Measurements from ENCODE around the gene TET2.

TET2 gene

DNA sequence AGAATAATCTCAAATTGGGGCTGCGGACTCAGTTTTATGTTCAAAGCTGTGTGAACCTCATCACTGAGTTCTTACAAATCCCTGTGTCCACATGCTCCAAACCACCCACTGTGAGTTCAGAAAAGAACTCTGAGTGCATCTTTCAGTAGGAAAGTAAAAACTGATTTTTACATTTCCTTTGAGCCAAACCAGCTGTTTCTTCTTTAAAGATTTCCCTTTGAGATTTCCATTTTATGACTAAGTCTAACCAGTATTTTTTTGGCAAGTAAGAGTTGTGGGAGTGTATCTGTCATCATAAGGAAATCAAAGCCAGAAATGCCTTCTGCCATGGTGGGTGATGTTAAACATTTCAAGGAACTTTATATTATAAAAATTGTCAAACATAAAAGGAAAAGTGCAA lies 100.0 kb downstream of the TET2 start:
- no peaks in the 10 kb centered on the region for H3K27me3 Mint-ChIP-seq
- no peaks in the 10 kb centered on the region for H3K9me3 Mint-ChIP-seq
- peaks cover 12 to 28% of the 10 kb centered on the region in 2 donors for H3K36me3 Mint-ChIP-seq
- no peak overlapping the region for H3K4me3 Mint-ChIP-seq
- no peak for ATAC-seq (replicated peaks)
- DNase-seq = no peak
- no peak overlapping the region for H3K27ac Mint-ChIP-seq
- peaks cover 3 to 6% of the 10 kb centered on the region in 2 donors for H3K4me1 Mint-ChIP-seq

- Mint-ChIP-seq H3K4me3 (no peak overlapping the region), H3K36me3 (peaks cover 18 to 36% of the 10 kb centered on the region in 2 donors)
Measured at GRCh38 chr4:105248613-105249012, 101.9 kb downstream of the TET2 start.

GRCh38 chr4:105257817-105258495 lies 111.3 kb downstream of the TET2 start:
- H3K27ac Mint-ChIP-seq = no peak overlapping the region
- H3K36me3 Mint-ChIP-seq = peaks cover 29 to 51% of the 10 kb centered on the region in 2 donors
- no peak for ATAC-seq (replicated peaks)
- H3K4me3 Mint-ChIP-seq = no peak overlapping the region
- peaks cover 0 to 1% of the 10 kb centered on the region in 2 donors for H3K9me3 Mint-ChIP-seq
- no peak for DNase-seq
- H3K4me1 Mint-ChIP-seq = no peaks in the 10 kb centered on the region
- no peaks in the 10 kb centered on the region for H3K27me3 Mint-ChIP-seq

More at GRCh38 chr4:105248613-105249012, 101.9 kb downstream of the TET2 start:
- ATAC-seq (replicated peaks) (peak; percentile 39 to 41), DNase-seq (no peak)
- H3K4me1 Mint-ChIP-seq = peaks cover 3 to 6% of the 10 kb centered on the region in 2 donors
- H3K27ac Mint-ChIP-seq = peak overlapping the region; percentile 43
- peaks cover 0 to 3% of the 10 kb centered on the region in 2 donors for H3K9me3 Mint-ChIP-seq
- no peaks in the 10 kb centered on the region for H3K27me3 Mint-ChIP-seq

GRCh38 chr4:105265689-105266088 lies 119.0 kb downstream of the TET2 start:
- no peak for DNase-seq
- ATAC-seq (replicated peaks) = no peak
- Mint-ChIP-seq H3K4me1 (peaks cover 2 to 3% of the 10 kb centered on the region in 2 donors), H3K4me3 (no peak overlapping the region), H3K27me3 (no peaks in the 10 kb centered on the region), H3K27ac (no peak overlapping the region), H3K36me3 (peaks cover 46 to 62% of the 10 kb centered on the region in 2 donors), H3K9me3 (no peaks in the 10 kb centered on the region)

- H3K4me1 Mint-ChIP-seq = peaks cover 3 to 9% of the 10 kb centered on the region in 2 donors
- no peak for ATAC-seq (replicated peaks)
- peaks cover 56 to 71% of the 10 kb centered on the region in 2 donors for H3K36me3 Mint-ChIP-seq
- DNase-seq = no peak
- no peaks in the 10 kb centered on the region for H3K27me3 Mint-ChIP-seq
- no peak overlapping the region for H3K27ac Mint-ChIP-seq
- H3K9me3 Mint-ChIP-seq = no peaks in the 10 kb centered on the region
- no peak overlapping the region for H3K4me3 Mint-ChIP-seq
Measured at GRCh38 chr4:105267280-105267679, 120.6 kb downstream of the TET2 start.

DNA sequence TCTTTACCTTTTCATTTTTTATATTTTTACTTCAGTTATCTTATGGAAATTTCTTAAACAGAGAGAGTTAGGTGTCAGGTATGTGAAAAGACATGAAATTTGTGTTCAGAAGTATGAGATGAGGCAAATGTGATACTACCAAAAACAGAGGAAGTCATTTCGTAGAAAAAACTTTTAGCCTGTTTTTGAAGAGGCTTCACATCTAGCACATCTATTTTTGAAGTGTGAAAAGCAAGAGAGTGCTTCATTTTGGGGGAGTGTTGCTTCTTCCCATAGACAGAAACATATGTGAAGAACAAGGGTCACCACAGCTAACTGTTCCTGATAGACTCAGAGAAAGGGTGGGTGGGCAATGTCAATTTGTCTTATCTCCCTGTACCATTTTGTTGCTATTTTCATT lies 125.3 kb downstream of the TET2 start:
- H3K9me3 Mint-ChIP-seq = no peaks in the 10 kb centered on the region
- no peak for ATAC-seq (replicated peaks)
- H3K4me3 Mint-ChIP-seq = no peak overlapping the region

DNA sequence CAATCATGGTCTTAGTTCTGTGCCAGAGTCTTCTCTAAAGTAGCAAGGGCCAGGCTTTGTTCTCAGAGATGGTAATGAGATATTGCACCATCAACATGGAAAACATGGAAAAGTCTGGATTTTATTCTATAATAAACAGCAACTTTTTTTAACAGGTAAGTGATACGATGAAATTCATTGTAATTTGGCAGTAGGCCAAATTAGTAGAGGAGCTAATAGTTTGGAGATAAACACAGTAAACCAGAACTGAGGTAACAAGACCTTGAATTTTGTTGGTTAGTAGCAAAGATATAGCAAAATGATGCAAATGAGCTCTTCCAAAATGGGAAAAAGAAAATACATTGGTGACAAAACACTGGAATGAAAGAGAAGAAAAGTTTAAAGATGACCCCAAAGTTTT lies 126.6 kb downstream of the TET2 start:
- H3K4me1 Mint-ChIP-seq = peaks cover 4 to 16% of the 10 kb centered on the region in 2 donors
- no peak overlapping the region for H3K4me3 Mint-ChIP-seq
- DNase-seq (no peak), ATAC-seq (replicated peaks) (no peak)
- no peaks in the 10 kb centered on the region for H3K27me3 Mint-ChIP-seq
- H3K27ac Mint-ChIP-seq = no peak overlapping the region
- H3K9me3 Mint-ChIP-seq = no peaks in the 10 kb centered on the region
- peaks cover 58 to 66% of the 10 kb centered on the region in 2 donors for H3K36me3 Mint-ChIP-seq

More for the DNA sequence above, 125.3 kb downstream of the TET2 start:
- DNase-seq = no peak
- Mint-ChIP-seq H3K27ac (no peak overlapping the region), H3K4me1 (peaks cover 4 to 16% of the 10 kb centered on the region in 2 donors), H3K36me3 (peaks cover 59 to 68% of the 10 kb centered on the region in 2 donors), H3K27me3 (no peaks in the 10 kb centered on the region)

DNA sequence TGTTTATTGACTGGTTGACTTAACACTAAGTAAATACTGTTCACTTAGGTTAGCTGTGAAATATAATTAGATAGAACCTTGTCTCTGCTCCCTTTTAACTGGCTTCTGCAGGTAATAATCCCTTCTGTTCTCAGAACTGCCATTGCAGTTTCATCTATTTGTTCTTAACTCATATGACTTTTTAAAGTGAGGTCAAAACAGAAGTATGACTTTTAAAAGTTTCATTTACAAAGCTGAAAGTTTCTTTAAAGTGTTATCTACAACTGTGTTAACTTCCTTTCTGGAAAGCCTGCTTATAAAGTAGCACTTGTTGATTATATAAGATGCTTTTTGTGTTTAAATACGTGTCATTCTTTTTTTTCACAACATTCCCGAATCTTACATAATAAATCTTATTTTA lies 127.4 kb downstream of the TET2 start:
- Mint-ChIP-seq H3K27ac (no peak overlapping the region), H3K9me3 (no peaks in the 10 kb centered on the region), H3K4me1 (peaks cover 4 to 16% of the 10 kb centered on the region in 2 donors), H3K4me3 (no peak overlapping the region), H3K36me3 (peaks cover 58 to 66% of the 10 kb centered on the region in 2 donors), H3K27me3 (no peaks in the 10 kb centered on the region)
- no peak for DNase-seq
- no peak for ATAC-seq (replicated peaks)

DNA sequence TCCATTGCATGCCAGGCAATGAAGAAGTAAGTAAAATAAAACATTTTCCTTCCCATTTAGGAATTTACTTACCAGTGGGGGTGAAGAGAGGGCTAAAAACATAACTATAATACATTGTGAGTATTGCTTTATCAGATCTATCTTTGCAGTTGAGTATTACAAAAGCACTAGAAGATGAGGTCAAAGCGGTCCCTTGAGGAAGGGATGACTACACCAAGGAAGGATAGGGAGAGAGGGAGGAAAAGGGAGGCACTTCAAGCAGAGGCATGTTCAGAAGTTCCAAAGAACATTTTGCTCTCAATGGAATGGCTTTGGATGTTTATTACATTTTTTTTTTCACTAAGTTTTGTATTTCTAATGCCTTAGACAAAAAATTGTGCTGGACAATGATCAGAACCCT lies 127.8 kb downstream of the TET2 start:
- H3K4me3 Mint-ChIP-seq = no peak overlapping the region
- H3K36me3 Mint-ChIP-seq = peaks cover 57 to 63% of the 10 kb centered on the region in 2 donors
- no peak overlapping the region for H3K27ac Mint-ChIP-seq
- no peak for DNase-seq
- no peak for ATAC-seq (replicated peaks)
- H3K4me1 Mint-ChIP-seq = peaks cover 4 to 16% of the 10 kb centered on the region in 2 donors
- H3K27me3 Mint-ChIP-seq = no peaks in the 10 kb centered on the region
- H3K9me3 Mint-ChIP-seq = no peaks in the 10 kb centered on the region

GRCh38 chr4:105276361-105277104 lies 129.9 kb downstream of the TET2 start:
- Mint-ChIP-seq H3K27ac (no peak overlapping the region), H3K27me3 (no peaks in the 10 kb centered on the region), H3K36me3 (peaks cover 38 to 47% of the 10 kb centered on the region in 2 donors), H3K4me1 (peaks cover 4 to 7% of the 10 kb centered on the region in 2 donors), H3K4me3 (no peak overlapping the region), H3K9me3 (no peaks in the 10 kb centered on the region)
- DNase-seq = no peak
- no peak for ATAC-seq (replicated peaks)

DNA sequence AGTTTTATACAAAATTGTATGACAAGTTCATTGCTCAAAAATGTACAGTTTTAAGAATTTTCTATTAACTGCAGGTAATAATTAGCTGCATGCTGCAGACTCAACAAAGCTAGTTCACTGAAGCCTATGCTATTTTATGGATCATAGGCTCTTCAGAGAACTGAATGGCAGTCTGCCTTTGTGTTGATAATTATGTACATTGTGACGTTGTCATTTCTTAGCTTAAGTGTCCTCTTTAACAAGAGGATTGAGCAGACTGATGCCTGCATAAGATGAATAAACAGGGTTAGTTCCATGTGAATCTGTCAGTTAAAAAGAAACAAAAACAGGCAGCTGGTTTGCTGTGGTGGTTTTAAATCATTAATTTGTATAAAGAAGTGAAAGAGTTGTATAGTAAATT lies 131.0 kb downstream of the TET2 start:
- DNase-seq = no peak
- no peak overlapping the region for H3K27ac Mint-ChIP-seq
- no peak for ATAC-seq (replicated peaks)
- H3K4me3 Mint-ChIP-seq = no peak overlapping the region
- peaks cover 4 to 7% of the 10 kb centered on the region in 2 donors for H3K4me1 Mint-ChIP-seq
- H3K9me3 Mint-ChIP-seq = peaks cover 0 to 2% of the 10 kb centered on the region in 2 donors
- H3K27me3 Mint-ChIP-seq = no peaks in the 10 kb centered on the region
- peaks cover 32 to 36% of the 10 kb centered on the region in 2 donors for H3K36me3 Mint-ChIP-seq

- H3K27ac Mint-ChIP-seq = no peak overlapping the region
- peaks cover 0 to 2% of the 10 kb centered on the region in 2 donors for H3K9me3 Mint-ChIP-seq
- ATAC-seq (replicated peaks) (no peak), DNase-seq (no peak)
- H3K36me3 Mint-ChIP-seq = peaks cover 26 to 28% of the 10 kb centered on the region in 2 donors
- no peak overlapping the region for H3K4me3 Mint-ChIP-seq
- no peaks in the 10 kb centered on the region for H3K27me3 Mint-ChIP-seq
- H3K4me1 Mint-ChIP-seq = peaks cover 4 to 7% of the 10 kb centered on the region in 2 donors
Measured at GRCh38 chr4:105279314-105279713, 132.6 kb downstream of the TET2 start.

DNA sequence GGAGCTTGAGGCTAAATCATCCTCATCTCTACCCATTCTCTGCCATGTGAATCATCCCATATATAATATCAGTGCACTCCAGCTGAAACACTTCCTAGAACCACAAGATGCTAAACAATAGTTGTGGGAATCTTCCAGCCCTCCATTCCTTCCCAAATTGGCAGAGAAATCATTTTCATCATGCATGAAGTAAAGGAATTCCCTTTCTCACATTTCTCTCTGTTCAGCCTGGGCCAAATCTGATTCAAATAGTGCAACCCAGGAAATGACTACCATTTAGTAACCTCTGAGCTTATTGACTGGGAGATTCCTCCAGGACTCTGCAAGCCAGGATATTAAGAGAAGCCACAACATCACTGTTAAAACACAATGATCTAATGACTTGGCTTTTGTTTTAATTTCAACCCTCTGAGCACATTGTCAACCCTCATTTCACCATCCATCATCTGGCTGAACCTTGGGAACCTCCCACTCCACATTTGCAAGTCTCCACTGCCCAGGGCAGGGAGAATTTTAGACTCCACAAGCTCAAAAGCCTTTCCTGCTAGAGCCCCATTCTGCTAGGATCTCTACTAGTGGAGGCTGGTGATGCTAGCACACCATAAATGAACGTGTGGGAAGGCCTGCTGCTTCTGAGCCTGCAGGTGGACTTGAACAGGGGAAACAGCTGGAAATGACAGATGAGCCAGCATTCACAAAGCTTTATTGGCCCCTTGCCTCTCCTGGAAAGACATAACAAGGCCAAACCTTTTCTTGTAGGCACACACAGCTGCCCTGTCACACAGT lies 133.9 kb downstream of the TET2 start:
- DNase-seq = no peak
- Mint-ChIP-seq H3K4me1 (peaks cover 4 to 7% of the 10 kb centered on the region in 2 donors), H3K27ac (no peak overlapping the region), H3K4me3 (no peak overlapping the region), H3K27me3 (no peaks in the 10 kb centered on the region), H3K9me3 (peaks cover 0 to 2% of the 10 kb centered on the region in 2 donors), H3K36me3 (peaks cover 15% of the 10 kb centered on the region in 2 donors)
- ATAC-seq (replicated peaks) = no peak

DNA sequence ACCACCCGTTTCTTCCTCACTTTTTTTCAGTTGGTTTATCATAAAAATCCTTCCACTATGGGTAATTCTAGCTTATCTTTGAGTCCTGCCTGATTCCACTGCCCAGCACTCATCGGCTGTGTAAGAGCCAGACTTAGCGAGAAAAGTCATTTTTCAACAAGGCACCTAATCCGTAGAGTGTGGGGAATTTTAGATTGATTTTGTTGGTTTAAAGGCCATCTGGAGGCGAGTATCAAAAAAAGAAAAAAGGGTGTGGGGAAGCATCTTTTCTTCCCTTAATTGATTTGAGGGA lies 134.4 kb downstream of the TET2 start:
- Mint-ChIP-seq H3K9me3 (peaks cover 0 to 2% of the 10 kb centered on the region in 2 donors), H3K27me3 (no peaks in the 10 kb centered on the region), H3K36me3 (peaks cover 10% of the 10 kb centered on the region in 2 donors), H3K4me1 (peaks cover 3 to 6% of the 10 kb centered on the region in 2 donors), H3K4me3 (no peak overlapping the region), H3K27ac (no peak overlapping the region)
- no peak for ATAC-seq (replicated peaks)
- DNase-seq = no peak

Measured in stimulated activated naive B cell treated with anti-CD40 and anti-IgM and Interleukin-4, amounts not matched to agents 10 μg/mL and 1 μg/mL and 100 μg/mL, for 72 hours (primary cell).